Adrenal gland (tissue), 5 donors: ENCODE measurements around the gene HPCAL4.

ENCODE experiments used
- POLR2A ChIP-seq, 2 donors: fragments of 450-650 bp; IDR thresholded peaks; one replicate each; pipeline ENCODE4 v1.6.1; 2017; ENCODE audit warnings: antibody characterized with exemption in 2 of 2, mild to moderate bottlenecking in 2 of 2, moderate library complexity in 1 of 2
- TF ChIP-seq, protein P1 (sequence below), 6 experiments: fragments of 450-650 bp in 4 of 6; fragments of 200-600 bp in 2 of 6; sonication (generic) in 1 of 6; IDR thresholded peaks; 1 replicate in 5 of 6; 2 replicates in 1 of 6; pipeline versions ENCODE4 v1.5.1 to v1.8.0; 2016 to 2021; ENCODE audit warnings: antibody characterized with exemption in 6 of 6, mild to moderate bottlenecking in 2 of 6, moderate library complexity in 1 of 6
- donor health status: DM: no; HTN: no; CAD: no.

DNA sequence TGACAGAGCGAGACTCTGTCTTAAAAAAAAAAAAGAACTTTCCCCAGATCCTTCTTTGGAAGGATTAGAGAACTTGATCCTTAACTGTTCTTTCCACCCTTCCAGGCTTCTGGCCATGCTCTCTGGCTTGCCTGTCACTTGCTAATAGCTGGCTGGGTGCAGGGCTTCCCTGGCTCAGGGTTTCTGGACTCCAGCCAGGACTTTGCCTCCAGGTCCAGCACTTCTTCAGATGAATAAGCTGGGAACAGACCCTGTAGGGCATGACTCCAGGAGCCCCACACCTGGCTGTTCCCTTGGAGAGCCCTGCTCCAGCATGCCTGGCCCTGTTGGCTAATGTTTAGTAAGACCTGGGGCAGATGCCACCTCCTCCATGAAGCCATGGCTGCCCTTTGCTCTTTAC is 16.0 kb downstream of the HPCAL4 start:
- TF ChIP-seq, protein P1, sequence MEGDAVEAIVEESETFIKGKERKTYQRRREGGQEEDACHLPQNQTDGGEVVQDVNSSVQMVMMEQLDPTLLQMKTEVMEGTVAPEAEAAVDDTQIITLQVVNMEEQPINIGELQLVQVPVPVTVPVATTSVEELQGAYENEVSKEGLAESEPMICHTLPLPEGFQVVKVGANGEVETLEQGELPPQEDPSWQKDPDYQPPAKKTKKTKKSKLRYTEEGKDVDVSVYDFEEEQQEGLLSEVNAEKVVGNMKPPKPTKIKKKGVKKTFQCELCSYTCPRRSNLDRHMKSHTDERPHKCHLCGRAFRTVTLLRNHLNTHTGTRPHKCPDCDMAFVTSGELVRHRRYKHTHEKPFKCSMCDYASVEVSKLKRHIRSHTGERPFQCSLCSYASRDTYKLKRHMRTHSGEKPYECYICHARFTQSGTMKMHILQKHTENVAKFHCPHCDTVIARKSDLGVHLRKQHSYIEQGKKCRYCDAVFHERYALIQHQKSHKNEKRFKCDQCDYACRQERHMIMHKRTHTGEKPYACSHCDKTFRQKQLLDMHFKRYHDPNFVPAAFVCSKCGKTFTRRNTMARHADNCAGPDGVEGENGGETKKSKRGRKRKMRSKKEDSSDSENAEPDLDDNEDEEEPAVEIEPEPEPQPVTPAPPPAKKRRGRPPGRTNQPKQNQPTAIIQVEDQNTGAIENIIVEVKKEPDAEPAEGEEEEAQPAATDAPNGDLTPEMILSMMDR (IDR thresholded peaks at IDR 0.05): no peak
- TF ChIP-seq POLR2A (IDR thresholded peaks at IDR 0.05): no peak
